GM21423 (cell line): ENCODE results near the gene SYTL2.
"Not testable (repeated sequence)": the region's sequence is repeated elsewhere in the genome, so short reads cannot be mapped to it uniquely, and the experiment has no call there.

Experiments used
- ATAC-seq: cut with Tn5 transposase; IDR thresholded peaks from one replicate; pipeline ENCODE4 v1.9.1; 2021; ENCODE audit warnings: mild to moderate bottlenecking, moderate library complexity; ENCODE audit not compliant: unreplicated experiment

SYTL2 gene

GRCh38 chr11:85695546-85695945 is 115.4 kb downstream of the SYTL2 start:
- no peak for ATAC-seq

GRCh38 chr11:85694385-85694980 is 116.5 kb downstream of the SYTL2 start:
- ATAC-seq, result no peak

- ATAC-seq, result no peak
Observed at GRCh38 chr11:85685820-85686459, 125.0 kb downstream of the SYTL2 start, which contains the start of gene CCDC89. Gene CCDC89 (minus strand): TSS chr11:85686195. CDS start chr11:85686130, 65 bp downstream.

GRCh38 chr11:85685125-85685819 is 125.7 kb downstream of the SYTL2 start:
- no peak for ATAC-seq

- peak; percentile 83 for ATAC-seq
Observed at GRCh38 chr11:85682330-85683305, 128.3 kb downstream of the SYTL2 start.

GRCh38 chr11:85680897-85681296 is 130.0 kb downstream of the SYTL2 start:
- no peak for ATAC-seq

GRCh38 chr11:85679576-85679975 is 131.4 kb downstream of the SYTL2 start:
- no peak for ATAC-seq

GRCh38 chr11:85673393-85673792 is 137.5 kb downstream of the SYTL2 start:
- ATAC-seq, result no peak

- no peak for ATAC-seq
Observed at GRCh38 chr11:85672105-85672902, 138.6 kb downstream of the SYTL2 start.

- not testable (repeated sequence) for ATAC-seq
Observed at GRCh38 chr11:85670949-85671663, 139.8 kb downstream of the SYTL2 start.

GRCh38 chr11:85668157-85668556 is 142.8 kb downstream of the SYTL2 start:
- no peak for ATAC-seq

- ATAC-seq, result no peak
Observed at GRCh38 chr11:85666687-85667086, 144.3 kb downstream of the SYTL2 start.

GRCh38 chr11:85665733-85666132 is 145.2 kb downstream of the SYTL2 start:
- no peak for ATAC-seq

GRCh38 chr11:85664615-85665481 is 146.1 kb downstream of the SYTL2 start, which contains the start of gene CREBZF:
Gene CREBZF (minus strand): TSS chr11:85665129. CDS start chr11:85664875, 254 bp downstream.
- ATAC-seq, result peak; percentile 94

GRCh38 chr11:85663753-85664614 is 147.0 kb downstream of the SYTL2 start:
- peak; percentile 61 for ATAC-seq

- ATAC-seq, result no peak
Observed at GRCh38 chr11:85663080-85663752, 147.7 kb downstream of the SYTL2 start.
